ENCODE results near the gene TMED4. TPM values are rescaled to one million over a fixed set of nuclear protein-coding genes. Genes with fewer than 3 reads are reported as not detected.

TMED4 gene
- total and polyA plus RNA-seq, 8 donors = 32.3 to 55.9 (median 47.0) TPM

- 72 to 74% methylated on average over 17 of the region's 17 CpGs for WGBS, 2 donors
- H3K4me1 ChIP-seq = no peaks in the 10 kb centered on the region
- H3K27me3 ChIP-seq = no peaks in the 10 kb centered on the region
- FAIRE-seq = no peak
- no peak for ATAC-seq
- H3K9me3 ChIP-seq = no peaks in the 10 kb centered on the region
- TF ChIP-seq CTCF (IDR thresholded peaks at IDR 0.05) = no peak
- intact Hi-C loops (cut with DNase I) = no loop called here
- no peaks in the 10 kb centered on the region for H3K36me3 ChIP-seq
- DNase-seq = peak in 1 of 6 donors; percentile 48
- H3K27ac ChIP-seq = no peak overlapping the region
- H3K4me3 ChIP-seq = no peak overlapping the region
Observed at GRCh38 chr7:44538093-44538797, 43.8 kb downstream of the TMED4 start.

GRCh38 chr7:44537442-44537841 lies 44.6 kb downstream of the TMED4 start:
- Histone ChIP-seq H3K27ac (no peak overlapping the region), H3K4me1 (no peaks in the 10 kb centered on the region), H3K9me3 (no peaks in the 10 kb centered on the region), H3K27me3 (no peaks in the 10 kb centered on the region), H3K36me3 (no peaks in the 10 kb centered on the region), H3K4me3 (no peak overlapping the region)
- intact Hi-C loops (cut with DNase I) = no loop called here
- 91 to 94% methylated on average over 6 of the region's 6 CpGs for WGBS, 2 donors
- DNase-seq (no peak), FAIRE-seq (no peak), ATAC-seq (no peak)
- no peak for TF ChIP-seq CTCF (IDR thresholded peaks at IDR 0.05)

- TF ChIP-seq CTCF (IDR thresholded peaks at IDR 0.05) = no peak
- H3K4me1 ChIP-seq = no peaks in the 10 kb centered on the region
- WGBS, 2 donors = 80 to 88% methylated on average over 10 of the region's 10 CpGs
- H3K36me3 ChIP-seq = no peaks in the 10 kb centered on the region
- intact Hi-C loops (cut with DNase I) = no loop called here
- no peaks in the 10 kb centered on the region for H3K9me3 ChIP-seq
- ATAC-seq = no peak
- FAIRE-seq = no peak
- H3K27ac ChIP-seq = no peak overlapping the region
- DNase-seq = peak in 1 of 6 donors; percentile 57
- no peaks in the 10 kb centered on the region for H3K27me3 ChIP-seq
- H3K4me3 ChIP-seq = no peak overlapping the region
Observed at GRCh38 chr7:44536090-44536489, 45.9 kb downstream of the TMED4 start.

GRCh38 chr7:44535348-44536064 lies 46.5 kb downstream of the TMED4 start:
- Histone ChIP-seq H3K4me3 (no peak overlapping the region), H3K4me1 (no peaks in the 10 kb centered on the region), H3K27ac (no peak overlapping the region), H3K36me3 (no peaks in the 10 kb centered on the region), H3K9me3 (no peaks in the 10 kb centered on the region), H3K27me3 (no peaks in the 10 kb centered on the region)
- DNase-seq (no peak), FAIRE-seq (no peak), ATAC-seq (no peak)
- WGBS, 2 donors = 81 to 91% methylated on average over 8 of the region's 8 CpGs
- no peak for TF ChIP-seq CTCF (IDR thresholded peaks at IDR 0.05)
- intact Hi-C loops (cut with DNase I) = no loop called here

- 58 to 64% methylated on average over 7 of the region's 7 CpGs for WGBS, 2 donors
- no peaks in the 10 kb centered on the region for H3K27me3 ChIP-seq
Observed at GRCh38 chr7:44534501-44534900, 47.5 kb downstream of the TMED4 start.

More at GRCh38 chr7:44534501-44534900, 47.5 kb downstream of the TMED4 start:
- peak; percentile 24 to 45 (median 28) for TF ChIP-seq CTCF (IDR thresholded peaks at IDR 0.05)
- ATAC-seq (peak in 3 of 4 donors; percentile 54 to 78 (median 66)), FAIRE-seq (no peak), DNase-seq (peak in 2 of 6 donors; percentile 60 to 62)
- intact Hi-C loops (cut with DNase I) = no loop called here
- no peaks in the 10 kb centered on the region for H3K36me3 ChIP-seq
- H3K4me1 ChIP-seq = no peaks in the 10 kb centered on the region
- H3K4me3 ChIP-seq = no peak overlapping the region
- no peaks in the 10 kb centered on the region for H3K9me3 ChIP-seq
- no peak overlapping the region for H3K27ac ChIP-seq

Data from pancreas (tissue), 10 donors.